ENCODE results near the gene KRT15.

The KRT15 gene

DNA sequence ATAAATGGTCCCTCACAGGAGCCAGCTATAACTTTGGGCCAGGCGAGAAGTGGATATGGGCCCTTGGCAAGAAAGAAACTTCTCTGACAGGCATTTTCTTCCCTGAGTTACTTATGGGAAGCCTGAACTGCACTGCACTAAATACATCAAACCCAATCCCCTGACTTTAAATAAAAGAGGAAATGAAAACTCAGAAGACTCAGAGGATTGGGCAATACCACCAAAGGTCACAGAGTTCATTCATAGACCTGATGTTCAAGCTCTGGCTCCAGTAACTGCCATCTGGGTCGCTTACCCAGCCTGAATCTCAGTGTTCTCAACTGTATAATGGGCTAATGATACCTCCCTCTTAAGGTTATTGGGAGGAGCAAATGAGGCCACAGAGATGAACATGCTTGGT lies 38.6 kb downstream of the KRT15 start:
- DNase-seq = no peak

GRCh38 chr17:41478237-41478636 lies 40.5 kb downstream of the KRT15 start:
- DNase-seq = no peak

DNA sequence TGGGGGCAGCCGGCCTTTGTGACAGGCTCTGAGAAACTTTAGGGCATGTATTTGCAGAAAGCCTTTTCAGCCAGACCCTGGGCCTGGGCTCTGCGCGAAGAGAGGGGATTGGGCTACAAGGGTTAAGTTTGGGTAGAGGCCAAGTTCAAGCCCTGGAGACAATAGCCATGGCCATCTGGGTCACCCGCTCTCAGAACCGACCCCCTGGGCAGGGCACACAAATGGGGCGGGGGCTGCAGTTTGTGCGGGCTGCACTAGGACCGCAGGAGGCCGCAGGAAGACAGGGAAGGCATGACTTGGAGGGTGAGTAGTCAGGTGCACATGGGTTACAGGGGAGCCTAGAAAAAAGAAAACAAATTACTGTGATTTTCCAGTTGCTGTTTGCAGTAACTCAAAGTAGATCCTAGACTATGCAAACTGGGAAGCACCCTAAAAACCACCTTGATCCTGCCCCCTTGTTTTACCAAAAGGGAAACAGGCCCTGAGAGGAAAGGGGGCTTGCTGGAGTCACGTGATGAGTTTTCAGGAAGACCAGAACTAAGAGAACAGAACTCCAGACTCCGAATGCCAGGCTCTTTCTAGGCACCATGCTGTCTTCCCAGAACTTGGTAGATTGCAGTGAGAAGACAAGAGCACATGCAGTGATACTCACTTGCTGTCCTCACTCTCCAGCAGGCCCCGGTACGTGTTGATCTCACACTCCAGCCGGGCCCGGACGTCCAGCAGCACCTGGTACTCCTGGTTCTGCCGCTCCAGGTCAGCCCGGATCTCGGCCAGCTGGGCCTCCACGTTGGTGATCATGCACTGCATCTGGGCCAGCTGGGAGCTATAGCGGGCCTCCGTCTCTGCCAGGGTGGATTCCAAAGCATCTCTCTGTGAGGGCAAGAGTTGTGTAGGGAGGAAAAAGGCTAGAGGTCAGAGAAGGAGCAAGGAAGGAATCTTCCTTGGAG lies 41.5 kb downstream of the KRT15 start:
- DNase-seq = no peak

DNA sequence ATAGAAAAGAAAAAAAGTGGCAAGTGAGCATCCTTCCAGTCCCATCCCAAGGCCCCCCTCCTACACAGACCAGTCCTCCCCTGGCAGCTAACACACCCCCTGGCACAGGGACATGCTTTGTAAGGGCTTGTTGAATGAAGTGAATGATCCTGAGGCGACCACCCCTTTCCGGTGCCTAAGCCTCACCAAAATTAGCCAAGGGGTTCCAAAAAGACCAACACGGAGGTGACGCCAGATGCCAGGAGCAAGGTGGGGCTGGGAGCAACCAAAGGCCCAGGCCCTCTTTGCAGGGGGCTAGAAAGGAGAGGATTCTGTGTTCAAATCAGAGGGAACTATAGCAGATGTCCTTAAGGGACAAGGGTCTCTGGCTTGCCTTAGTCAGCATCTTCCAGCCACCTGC lies 43.3 kb downstream of the KRT15 start:
- no peak for DNase-seq

GRCh38 chr17:41474863-41475262 lies 43.8 kb downstream of the KRT15 start:
- no peak for DNase-seq

DNA sequence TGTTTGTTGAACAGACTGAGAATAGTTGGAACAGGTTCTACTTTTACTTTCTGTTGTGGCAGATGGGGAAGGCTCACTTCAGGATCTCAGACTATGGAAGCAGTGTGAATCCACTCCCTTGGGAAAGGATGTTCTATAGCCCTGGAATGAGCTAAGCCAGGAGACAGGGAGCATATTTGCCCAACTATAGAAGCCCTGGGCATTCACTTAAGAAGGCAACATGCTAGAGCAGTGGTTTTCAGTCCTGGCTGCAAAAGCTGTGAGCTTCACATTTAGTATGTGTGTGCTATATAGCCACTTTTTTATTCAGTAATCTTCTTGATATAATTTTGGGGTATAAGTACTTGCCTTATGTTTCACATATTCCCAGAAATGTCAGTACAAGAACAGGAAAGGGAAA lies 50.3 kb downstream of the KRT15 start:
- no peak for DNase-seq

- no peak for DNase-seq
These were observed 51.1 kb downstream of the KRT15 start for GRCh38 chr17:41467561-41467960.

DNA sequence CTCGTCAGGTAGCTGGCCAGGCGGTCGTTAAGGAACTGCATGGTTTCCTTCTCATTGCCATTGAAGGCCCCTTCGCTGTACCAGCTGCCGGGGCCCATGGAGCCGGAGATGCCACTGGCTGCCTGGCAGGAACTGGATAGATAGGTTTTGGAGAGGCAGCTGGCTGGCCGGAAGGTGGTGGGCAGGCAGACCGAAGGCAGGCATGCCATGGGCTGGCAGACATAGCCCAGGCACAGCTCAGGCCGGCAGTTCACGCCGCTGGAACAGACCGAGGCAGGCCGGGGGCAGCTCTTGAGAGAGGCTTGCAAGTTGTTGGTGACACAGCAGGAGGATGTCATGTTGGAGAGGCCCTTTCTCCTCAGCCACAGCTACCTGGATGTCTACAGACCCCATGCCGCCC lies 51.7 kb downstream of the KRT15 start, which contains the start of gene KRT32:
TSS of gene KRT32 (minus strand) at position 399 of the 400 bp plus-strand sequence. CDS start at position 338, 61 bp downstream.
- DNase-seq = no peak

DNA sequence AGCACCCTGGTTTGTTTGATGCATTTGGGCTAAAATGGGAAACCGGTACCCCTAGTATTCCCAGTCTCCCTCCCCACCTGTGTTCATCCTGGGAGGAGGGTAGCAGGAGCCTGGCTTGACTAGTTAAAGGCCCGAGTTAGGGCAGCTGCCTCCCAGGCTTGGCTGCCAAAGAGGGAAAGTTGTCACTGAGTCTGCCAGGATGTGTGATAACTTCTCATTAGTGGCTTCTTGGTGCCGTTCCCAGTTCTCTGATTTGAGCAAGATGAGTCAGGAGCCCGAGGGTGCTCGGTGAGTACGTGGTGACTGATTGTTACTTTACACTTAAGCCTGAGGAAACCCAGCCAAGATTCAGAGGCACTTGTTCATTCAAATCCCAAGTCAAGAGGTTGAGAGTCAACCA lies 54.0 kb downstream of the KRT15 start:
- no peak for DNase-seq

DNA sequence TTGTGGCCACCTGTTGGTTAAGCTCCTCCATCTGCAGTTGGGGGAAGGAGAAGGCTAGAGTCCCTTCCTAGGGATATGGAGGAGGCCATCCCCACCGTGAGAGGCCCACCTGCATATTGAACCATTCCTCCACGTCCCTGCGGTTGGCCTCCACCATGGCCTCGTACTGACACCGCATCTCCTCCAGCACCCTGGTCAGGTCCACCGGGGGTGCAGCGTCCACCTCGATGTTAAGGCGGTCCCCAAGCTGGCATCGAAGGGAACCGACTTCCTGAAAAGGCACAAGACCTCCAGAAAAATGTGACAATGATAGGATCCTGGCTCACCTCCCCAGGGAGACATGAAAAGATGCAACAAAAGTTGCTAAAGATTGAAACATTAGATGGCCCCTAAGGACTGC lies 54.5 kb downstream of the KRT15 start:
- no peak for DNase-seq

GRCh38 chr17:41463746-41464145 lies 54.9 kb downstream of the KRT15 start:
- no peak for DNase-seq
